ENCODE measurements around the gene PASK. TPM values are rescaled to one million over a fixed set of nuclear protein-coding genes. Genes with fewer than 3 reads are reported as not detected.

The PASK gene
- total and polyA plus RNA-seq, 2 experiments from 2014 or later = 0.56 to 2.1 TPM

DNA sequence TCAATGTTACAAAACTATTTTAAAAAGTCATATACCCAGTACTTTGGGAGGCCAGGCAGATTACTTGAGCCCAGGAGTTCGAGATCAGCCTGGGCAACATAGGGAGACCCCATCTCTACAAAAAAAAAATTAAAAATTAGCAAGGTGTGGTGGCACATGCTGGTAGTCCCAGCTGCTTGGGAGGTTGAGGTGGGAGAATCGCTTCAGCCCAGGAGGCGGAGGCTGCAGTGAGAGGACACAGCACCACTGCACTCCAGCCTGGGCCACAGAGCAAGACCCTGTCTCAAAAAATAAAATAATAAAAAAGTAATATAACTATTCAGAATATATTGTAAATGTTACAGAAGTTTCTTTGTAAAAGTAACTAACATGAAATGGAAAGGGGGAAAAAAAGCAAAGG lies 1.9 kb downstream of the PASK start:
- no peaks in the 10 kb centered on the region for H4K20me1 ChIP-seq (ENCODE audit: insufficient read depth)
- WGBS, 2 experiments (ENCODE audit: low coverage in 1 of 2, low lambda C conversion rate in 2 of 2, missing lambda C conversion rate in 2 of 2) = 94 to 97% methylated on average over 3 of the region's 3 CpGs
- H3K27ac ChIP-seq = no peak overlapping the region
- no peak overlapping the region for H3K9ac ChIP-seq
- H3K9me3 ChIP-seq (ENCODE audit: low read depth) = no peaks in the 10 kb centered on the region
- H3K36me3 ChIP-seq (ENCODE audit: low read depth) = no peaks in the 10 kb centered on the region
- H3F3A ChIP-seq (ENCODE audit: insufficient read depth) = no peaks in the 10 kb centered on the region
- no peaks in the 10 kb centered on the region for H3K27me3 ChIP-seq (replicated peaks; ENCODE audit: insufficient read depth)
- H3K4me2 ChIP-seq (ENCODE audit: unreplicated experiment) = no peak overlapping the region
- H2AFZ ChIP-seq = no peak overlapping the region
- TF ChIP-seq EZH2phosphoT487 (IDR thresholded peaks at IDR 0.05; ENCODE audit: insufficient read depth, low read depth) = no peak
- TF ChIP-seq EZH2 (IDR thresholded peaks at IDR 0.05; ENCODE audit: insufficient read depth, poor library complexity, severe bottlenecking) = no peak
- H3K4me3 ChIP-seq = no peak overlapping the region
- peaks cover 17% of the 10 kb centered on the region for H3K79me2 ChIP-seq (ENCODE audit: insufficient read depth)
- H3K4me1 ChIP-seq (ENCODE audit: insufficient read depth) = 0 out of 2 replicates have a peak, but pooled peaks cover 4% of the 10 kb centered on the region
- no peak for DNase-seq
- no peaks in the 10 kb centered on the region for H3K9me2 ChIP-seq (ENCODE audit: insufficient read depth)
- in situ Hi-C loops (cut with MboI) = no loop called here

DNA sequence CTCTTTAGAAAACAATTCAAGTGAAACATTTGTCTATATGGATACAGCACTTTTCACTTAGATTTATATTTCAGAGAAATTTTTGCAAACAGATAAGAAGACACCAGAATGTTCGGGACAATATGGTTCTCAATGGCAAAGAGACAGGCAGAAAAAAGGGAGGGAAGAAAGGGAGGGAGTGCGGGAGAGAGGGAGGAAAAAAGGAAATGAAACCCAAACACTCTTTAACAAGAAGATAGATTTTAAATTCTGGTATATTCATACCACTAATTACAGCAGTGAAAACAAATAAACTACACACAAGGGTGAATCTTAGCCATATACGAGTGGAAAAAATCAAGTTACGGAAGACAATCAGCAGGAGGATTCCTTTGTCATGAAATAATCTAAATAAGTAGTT lies 3.0 kb downstream of the PASK start:
- H3K79me2 ChIP-seq (ENCODE audit: insufficient read depth) = peaks cover 9% of the 10 kb centered on the region; the same call in 1 of the 2 replicates
- no peak for DNase-seq
- no peak overlapping the region for H3K4me3 ChIP-seq
- no peak overlapping the region for H2AFZ ChIP-seq
- H3K9ac ChIP-seq = no peak overlapping the region
- no peaks in the 10 kb centered on the region for H3F3A ChIP-seq (ENCODE audit: insufficient read depth)
- no peak overlapping the region for H3K4me2 ChIP-seq (ENCODE audit: unreplicated experiment)
- 69 to 72% methylated on average over 4 of the region's 4 CpGs for WGBS, 2 experiments (ENCODE audit: low coverage in 1 of 2, low lambda C conversion rate in 2 of 2, missing lambda C conversion rate in 2 of 2)
- H3K27ac ChIP-seq = no peak overlapping the region
- no peaks in the 10 kb centered on the region for H4K20me1 ChIP-seq (ENCODE audit: insufficient read depth)
- H3K9me2 ChIP-seq (ENCODE audit: insufficient read depth) = no peaks in the 10 kb centered on the region
- H3K4me1 ChIP-seq (ENCODE audit: insufficient read depth) = 0 out of 2 replicates have a peak, but pooled peaks cover 4% of the 10 kb centered on the region
- H3K9me3 ChIP-seq (ENCODE audit: low read depth) = no peaks in the 10 kb centered on the region
- H3K36me3 ChIP-seq (ENCODE audit: low read depth) = no peaks in the 10 kb centered on the region
- in situ Hi-C loops (cut with MboI) = no loop called here
- no peaks in the 10 kb centered on the region for H3K27me3 ChIP-seq (replicated peaks; ENCODE audit: insufficient read depth)
- no peak for TF ChIP-seq EZH2phosphoT487 (IDR thresholded peaks at IDR 0.05; ENCODE audit: insufficient read depth, low read depth)
- TF ChIP-seq EZH2 (IDR thresholded peaks at IDR 0.05; ENCODE audit: insufficient read depth, poor library complexity, severe bottlenecking) = no peak

DNA sequence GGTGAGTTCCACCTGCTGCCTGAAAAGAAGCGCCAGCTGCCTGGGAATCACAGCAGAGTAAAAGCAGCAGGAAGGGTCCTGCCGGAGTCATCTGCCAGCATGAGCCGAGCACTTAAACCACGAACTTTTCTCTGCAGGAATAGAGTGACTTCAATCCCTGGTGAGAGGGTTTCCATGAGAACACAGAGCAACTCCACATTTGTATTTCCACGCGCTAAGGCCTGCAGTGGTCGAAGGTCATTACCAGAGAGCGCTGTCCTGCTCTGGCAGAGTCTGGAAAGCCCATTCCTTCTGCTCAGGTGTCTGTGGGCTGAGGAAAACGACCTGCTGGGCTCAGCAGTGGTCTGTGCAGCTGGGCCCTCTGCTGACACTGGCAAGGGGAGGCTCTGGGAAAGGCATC lies 6.7 kb downstream of the PASK start:
- Histone ChIP-seq H3K4me1 (ENCODE audit: insufficient read depth) (no peaks in the 10 kb centered on the region), H3K79me2 (ENCODE audit: insufficient read depth) (no peaks in the 10 kb centered on the region), H3F3A (ENCODE audit: insufficient read depth) (no peaks in the 10 kb centered on the region), H3K27ac (no peak overlapping the region), H3K4me2 (ENCODE audit: unreplicated experiment) (no peak overlapping the region), H2AFZ (no peak overlapping the region), H4K20me1 (ENCODE audit: insufficient read depth) (no peaks in the 10 kb centered on the region), H3K4me3 (no peak overlapping the region), H3K27me3 (replicated peaks; ENCODE audit: insufficient read depth) (no peaks in the 10 kb centered on the region), H3K9ac (no peak overlapping the region), H3K36me3 (ENCODE audit: low read depth) (no peaks in the 10 kb centered on the region), H3K9me2 (ENCODE audit: insufficient read depth) (no peaks in the 10 kb centered on the region), H3K9me3 (ENCODE audit: low read depth) (no peaks in the 10 kb centered on the region)
- no peak for TF ChIP-seq EZH2 (IDR thresholded peaks at IDR 0.05; ENCODE audit: insufficient read depth, poor library complexity, severe bottlenecking)
- TF ChIP-seq EZH2phosphoT487 (IDR thresholded peaks at IDR 0.05; ENCODE audit: insufficient read depth, low read depth) = no peak
- in situ Hi-C loops (cut with MboI) = no loop called here
- DNase-seq = no peak
- 83 to 86% methylated on average over 9 of the region's 9 CpGs for WGBS, 2 experiments (ENCODE audit: low coverage in 1 of 2, low lambda C conversion rate in 2 of 2, missing lambda C conversion rate in 2 of 2)

DNA sequence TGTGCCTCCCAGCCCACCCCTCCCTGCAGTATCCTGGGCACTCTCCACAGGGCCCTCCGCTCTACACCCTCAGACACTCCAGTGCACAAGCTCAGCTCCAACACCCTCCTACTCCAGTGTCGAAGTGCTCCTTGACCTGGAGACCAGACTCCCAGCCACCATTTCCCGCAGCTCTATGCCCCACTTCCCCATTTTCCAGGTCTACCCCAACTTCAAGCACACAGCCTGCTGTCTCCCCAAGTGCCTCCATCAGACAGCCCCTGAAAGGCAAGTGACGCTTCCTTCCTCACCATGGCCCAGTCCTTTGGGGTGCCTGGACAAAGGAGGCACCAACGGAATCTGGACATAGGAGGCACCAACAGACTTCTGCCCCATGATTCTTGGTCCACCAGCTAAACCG lies 7.2 kb downstream of the PASK start:
- Histone ChIP-seq H4K20me1 (ENCODE audit: insufficient read depth) (no peaks in the 10 kb centered on the region), H3K4me2 (ENCODE audit: unreplicated experiment) (no peak overlapping the region), H3K9me2 (ENCODE audit: insufficient read depth) (no peaks in the 10 kb centered on the region), H3K36me3 (ENCODE audit: low read depth) (no peaks in the 10 kb centered on the region), H3K9me3 (ENCODE audit: low read depth) (no peaks in the 10 kb centered on the region), H3K4me3 (no peak overlapping the region), H3K27me3 (replicated peaks; ENCODE audit: insufficient read depth) (no peaks in the 10 kb centered on the region), H3F3A (ENCODE audit: insufficient read depth) (no peaks in the 10 kb centered on the region), H3K27ac (no peak overlapping the region), H2AFZ (no peak overlapping the region), H3K4me1 (ENCODE audit: insufficient read depth) (no peaks in the 10 kb centered on the region), H3K9ac (no peak overlapping the region), H3K79me2 (ENCODE audit: insufficient read depth) (no peaks in the 10 kb centered on the region)
- WGBS, 2 experiments (ENCODE audit: low coverage in 1 of 2, low lambda C conversion rate in 2 of 2, missing lambda C conversion rate in 2 of 2) = 98% methylated on average over 5 to 6 of the region's 6 CpGs
- in situ Hi-C loops (cut with MboI) = no loop called here
- no peak for DNase-seq
- TF ChIP-seq EZH2phosphoT487 (IDR thresholded peaks at IDR 0.05; ENCODE audit: insufficient read depth, low read depth) (no peak), EZH2 (IDR thresholded peaks at IDR 0.05; ENCODE audit: insufficient read depth, poor library complexity, severe bottlenecking) (no peak)

DNA sequence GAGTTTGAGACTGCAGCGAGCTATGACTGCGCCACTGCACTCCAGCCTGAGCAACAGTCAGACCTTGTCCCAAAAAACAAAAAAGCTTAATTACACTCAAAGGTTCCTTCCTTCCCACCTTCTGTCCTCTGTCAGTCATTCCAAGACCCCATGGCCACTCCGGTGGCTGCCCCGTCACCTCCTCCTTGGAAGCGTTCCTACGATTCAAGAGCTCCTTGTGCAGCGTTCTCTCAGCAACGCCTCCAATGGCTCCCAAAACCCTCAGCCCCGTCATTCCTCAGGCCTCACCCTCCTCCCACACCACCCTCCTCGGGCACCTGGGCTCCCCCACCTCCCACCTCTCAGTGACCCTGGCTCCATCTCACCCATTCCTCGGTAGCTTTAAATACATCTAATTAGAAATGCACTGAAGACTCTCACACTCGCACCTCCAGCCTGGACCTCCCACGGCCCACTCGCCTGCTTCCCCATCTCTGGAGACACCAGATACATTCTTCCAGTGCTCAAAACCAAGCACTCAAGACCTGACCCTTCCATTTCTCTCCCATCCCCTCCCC lies 8.0 kb downstream of the PASK start:
- WGBS, 2 experiments (ENCODE audit: low coverage in 1 of 2, low lambda C conversion rate in 2 of 2, missing lambda C conversion rate in 2 of 2) = 97 to 98% methylated on average over 11 to 14 of the region's 14 CpGs
- no peak overlapping the region for H3K27ac ChIP-seq
- no peaks in the 10 kb centered on the region for H3F3A ChIP-seq (ENCODE audit: insufficient read depth)
- H3K9me3 ChIP-seq (ENCODE audit: low read depth) = no peaks in the 10 kb centered on the region
- no peaks in the 10 kb centered on the region for H3K27me3 ChIP-seq (replicated peaks; ENCODE audit: insufficient read depth)
- in situ Hi-C loops (cut with MboI) = no loop called here
- H4K20me1 ChIP-seq (ENCODE audit: insufficient read depth) = no peaks in the 10 kb centered on the region
- DNase-seq = no peak
- no peaks in the 10 kb centered on the region for H3K9me2 ChIP-seq (ENCODE audit: insufficient read depth)
- no peak overlapping the region for H3K4me3 ChIP-seq
- H2AFZ ChIP-seq = no peak overlapping the region
- no peaks in the 10 kb centered on the region for H3K79me2 ChIP-seq (ENCODE audit: insufficient read depth)
- no peak overlapping the region for H3K4me2 ChIP-seq (ENCODE audit: unreplicated experiment)
- H3K9ac ChIP-seq = no peak overlapping the region
- TF ChIP-seq EZH2phosphoT487 (IDR thresholded peaks at IDR 0.05; ENCODE audit: insufficient read depth, low read depth) = no peak
- no peak for TF ChIP-seq EZH2 (IDR thresholded peaks at IDR 0.05; ENCODE audit: insufficient read depth, poor library complexity, severe bottlenecking)
- H3K4me1 ChIP-seq (ENCODE audit: insufficient read depth) = no peaks in the 10 kb centered on the region
- H3K36me3 ChIP-seq (ENCODE audit: low read depth) = no peaks in the 10 kb centered on the region
